ENCODE data around the gene TMPRSS6.
"Not testable (repeated sequence)": the region's sequence is repeated elsewhere in the genome, so short reads cannot be mapped to it uniquely, and the experiment has no call there.

TMPRSS6 gene

GRCh38 chr22:37084385-37084784, 25.1 kb downstream of the TMPRSS6 start:
- DNase-seq, result no peak

GRCh38 chr22:37083914-37084313, 25.6 kb downstream of the TMPRSS6 start:
- no peak for DNase-seq

- no peak for DNase-seq
Observed at GRCh38 chr22:37082251-37082873, 27.2 kb downstream of the TMPRSS6 start.

GRCh38 chr22:37080838-37081237, 28.7 kb downstream of the TMPRSS6 start:
- no peak for DNase-seq

GRCh38 chr22:37080438-37080837, 29.1 kb downstream of the TMPRSS6 start:
- no peak for DNase-seq

- DNase-seq, result peak; percentile 79
Observed at GRCh38 chr22:37079668-37080171, 29.8 kb downstream of the TMPRSS6 start.

GRCh38 chr22:37079158-37079557, 30.4 kb downstream of the TMPRSS6 start:
- no peak for DNase-seq

GRCh38 chr22:37077802-37078448, 31.6 kb downstream of the TMPRSS6 start:
- peak; percentile 75 for DNase-seq

- DNase-seq, result no peak
Observed at GRCh38 chr22:37075822-37076433, 33.6 kb downstream of the TMPRSS6 start.

GRCh38 chr22:37075046-37075445, 34.5 kb downstream of the TMPRSS6 start:
- no peak for DNase-seq

- no peak for DNase-seq
Observed at GRCh38 chr22:37074537-37074936, 35.0 kb downstream of the TMPRSS6 start.

- no peak for DNase-seq
Observed at GRCh38 chr22:37072673-37073072, 36.8 kb downstream of the TMPRSS6 start.

- not testable (repeated sequence) for DNase-seq
Observed at GRCh38 chr22:37071850-37072592, 37.5 kb downstream of the TMPRSS6 start.

- no peak for DNase-seq
Observed at GRCh38 chr22:37070744-37071143, 38.8 kb downstream of the TMPRSS6 start.

GRCh38 chr22:37070334-37070733, 39.2 kb downstream of the TMPRSS6 start:
- DNase-seq, result no peak

- DNase-seq, result no peak
Observed at GRCh38 chr22:37069719-37070118, 39.8 kb downstream of the TMPRSS6 start.

- DNase-seq, result no peak
Observed at GRCh38 chr22:37069319-37069718, 40.2 kb downstream of the TMPRSS6 start.

GRCh38 chr22:37068859-37069258, 40.7 kb downstream of the TMPRSS6 start:
- peak; percentile 30 for DNase-seq

- no peak for DNase-seq
Observed at GRCh38 chr22:37067428-37067827, 42.1 kb downstream of the TMPRSS6 start.

GRCh38 chr22:37065961-37066360, 43.6 kb downstream of the TMPRSS6 start:
- no peak for DNase-seq

- DNase-seq, result no peak
Observed at GRCh38 chr22:37065180-37065579, 44.3 kb downstream of the TMPRSS6 start.

GRCh38 chr22:37064553-37064952, 45.0 kb downstream of the TMPRSS6 start:
- no peak for DNase-seq

Measured in hematopoietic multipotent progenitor cell treated with erythropoietin and hydrocortisone succinate and interleukin-3 and kit ligand, for 4 days (in vitro differentiated cells).